VCaP (cell line): ENCODE measurements around the gene OR10S1.

Experiments
- H3K27ac ChIP-seq: fragments of 450-650 bp; 2 replicates; pipeline ENCODE4 v1.5.1; 2017
- TF ChIP-seq, protein P1 (sequence below): fragments of 450-650 bp; conservative IDR thresholded peaks from 2 replicates; pipeline ENCODE4 v1.5.1; 2017; ENCODE audit warnings: mild to moderate bottlenecking, moderate library complexity

OR10S1 gene

DNA sequence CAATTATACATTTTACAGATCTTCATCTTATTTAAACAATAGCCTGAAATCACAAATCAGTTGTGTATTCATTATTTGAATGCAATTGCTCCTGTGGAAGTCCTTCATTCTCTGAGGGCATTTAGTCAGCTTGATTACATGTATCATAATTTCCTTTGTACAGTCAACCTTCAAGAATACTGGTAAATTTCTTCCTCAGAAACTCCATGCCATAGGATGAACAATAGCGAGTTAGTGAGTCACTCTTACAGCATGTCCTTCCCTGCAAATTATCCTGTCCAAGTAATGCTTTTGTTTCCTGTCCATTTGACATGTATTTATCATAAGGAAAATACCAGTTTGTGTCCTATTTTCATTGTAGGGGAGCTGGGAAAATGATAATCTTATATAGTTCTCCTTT lies 3.8 kb downstream of the OR10S1 start:
- TF ChIP-seq, protein P1, sequence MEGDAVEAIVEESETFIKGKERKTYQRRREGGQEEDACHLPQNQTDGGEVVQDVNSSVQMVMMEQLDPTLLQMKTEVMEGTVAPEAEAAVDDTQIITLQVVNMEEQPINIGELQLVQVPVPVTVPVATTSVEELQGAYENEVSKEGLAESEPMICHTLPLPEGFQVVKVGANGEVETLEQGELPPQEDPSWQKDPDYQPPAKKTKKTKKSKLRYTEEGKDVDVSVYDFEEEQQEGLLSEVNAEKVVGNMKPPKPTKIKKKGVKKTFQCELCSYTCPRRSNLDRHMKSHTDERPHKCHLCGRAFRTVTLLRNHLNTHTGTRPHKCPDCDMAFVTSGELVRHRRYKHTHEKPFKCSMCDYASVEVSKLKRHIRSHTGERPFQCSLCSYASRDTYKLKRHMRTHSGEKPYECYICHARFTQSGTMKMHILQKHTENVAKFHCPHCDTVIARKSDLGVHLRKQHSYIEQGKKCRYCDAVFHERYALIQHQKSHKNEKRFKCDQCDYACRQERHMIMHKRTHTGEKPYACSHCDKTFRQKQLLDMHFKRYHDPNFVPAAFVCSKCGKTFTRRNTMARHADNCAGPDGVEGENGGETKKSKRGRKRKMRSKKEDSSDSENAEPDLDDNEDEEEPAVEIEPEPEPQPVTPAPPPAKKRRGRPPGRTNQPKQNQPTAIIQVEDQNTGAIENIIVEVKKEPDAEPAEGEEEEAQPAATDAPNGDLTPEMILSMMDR: no peak
- no peak overlapping the region for H3K27ac ChIP-seq

DNA sequence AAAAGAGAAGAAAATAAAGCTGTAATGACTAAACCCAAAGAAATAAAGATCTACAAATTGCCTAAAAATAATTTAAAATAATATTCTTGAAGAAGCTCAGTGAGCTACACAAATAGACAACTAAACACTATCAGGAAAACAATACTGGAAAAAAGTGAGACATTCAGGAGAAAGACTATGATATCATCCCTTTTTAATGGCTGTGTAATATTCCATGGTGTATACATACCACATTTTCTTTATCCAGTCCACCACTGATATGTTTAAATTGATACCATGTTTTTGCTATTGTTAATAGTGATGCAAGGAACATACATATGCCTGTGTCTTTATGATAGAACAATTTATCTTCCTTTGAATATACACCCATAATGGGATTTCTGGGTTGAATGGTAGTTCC lies 20.8 kb downstream of the OR10S1 start:
- TF ChIP-seq, protein P1: no peak

DNA sequence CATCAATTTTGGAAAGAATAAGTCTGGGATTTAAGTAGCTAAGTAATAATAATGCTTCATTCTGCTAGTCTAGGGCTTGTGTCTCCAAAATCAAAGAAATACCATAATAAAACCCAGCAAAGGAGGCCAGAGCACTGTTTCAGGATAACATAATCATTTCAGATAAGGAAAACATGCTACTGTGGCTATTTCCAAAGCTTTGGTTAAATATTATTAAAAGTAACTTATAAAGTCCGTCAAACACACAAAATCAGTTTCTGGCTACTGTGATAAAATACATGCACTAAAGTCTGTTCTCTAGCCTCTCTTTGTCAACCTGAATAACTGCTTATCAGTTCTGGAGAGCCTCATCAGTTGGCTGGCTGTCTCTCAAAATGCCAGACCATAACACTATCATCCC lies 32.4 kb downstream of the OR10S1 start:
- no peak overlapping the region for H3K27ac ChIP-seq
- TF ChIP-seq, protein P1: no peak

More for the DNA sequence above, 20.8 kb downstream of the OR10S1 start:
- no peak overlapping the region for H3K27ac ChIP-seq

DNA sequence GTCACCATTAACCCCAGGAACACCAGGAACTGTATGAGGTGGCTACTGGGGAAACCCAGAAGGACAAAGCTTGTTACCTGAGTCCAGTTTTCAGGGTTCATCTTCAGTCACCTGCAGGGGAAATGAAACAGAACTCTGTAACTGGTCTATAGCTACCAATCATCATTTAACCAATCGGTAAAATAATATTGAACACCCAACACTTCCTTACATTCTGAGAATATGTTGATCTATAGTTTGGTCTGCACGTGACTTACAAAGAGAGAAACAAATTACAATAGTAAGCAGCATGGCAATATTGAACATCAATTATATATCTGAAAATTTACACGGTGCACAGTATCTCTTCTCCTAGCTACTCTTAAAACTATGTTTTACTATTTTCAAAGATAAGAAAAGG lies 33.8 kb downstream of the OR10S1 start, which contains the start of gene OR6T1:
Gene OR6T1 (minus strand): TSS at position 101 of the 400 bp plus-strand sequence. CDS start 0 bp downstream, at position 101.
- TF ChIP-seq, protein P1: no peak
- H3K27ac ChIP-seq: no peak within 1 kb of the TSS

DNA sequence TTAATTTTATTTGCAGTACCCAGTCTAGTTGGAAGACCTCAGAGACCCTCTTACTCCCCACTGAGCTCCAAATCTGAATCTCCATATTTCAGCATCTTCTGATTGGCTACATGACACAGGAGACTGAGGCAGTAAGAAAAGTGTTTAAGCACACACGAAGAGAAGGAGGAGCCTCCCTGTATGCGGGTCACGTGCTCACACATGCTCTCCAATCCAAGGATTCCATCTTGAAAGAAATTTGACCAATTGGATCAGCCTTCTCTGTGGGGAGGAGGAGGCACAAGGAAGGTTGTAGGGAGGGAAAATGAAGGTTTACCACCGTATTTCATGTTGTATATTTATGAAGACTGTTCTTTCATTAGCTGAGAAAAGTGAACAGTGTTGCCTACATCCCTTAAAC lies 35.2 kb downstream of the OR10S1 start:
- TF ChIP-seq, protein P1: no peak
- no peak overlapping the region for H3K27ac ChIP-seq

DNA sequence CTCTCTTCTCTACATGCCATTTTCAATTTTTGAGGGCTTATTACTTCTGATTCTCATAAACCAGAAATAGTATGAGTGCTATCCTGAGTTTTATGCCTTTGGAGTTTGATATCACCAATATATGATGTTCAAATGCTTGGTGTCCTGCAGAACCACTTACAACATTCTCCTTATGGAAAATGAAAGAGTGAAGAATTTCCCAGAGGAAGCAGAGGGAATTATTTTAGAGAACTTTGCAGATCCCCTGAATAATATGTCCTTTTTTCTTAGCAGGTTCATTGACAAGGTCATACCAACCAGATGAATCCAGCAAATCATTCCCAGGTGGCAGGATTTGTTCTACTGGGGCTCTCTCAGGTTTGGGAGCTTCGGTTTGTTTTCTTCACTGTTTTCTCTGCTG lies 38.3 kb downstream of the OR10S1 start, which contains the start of gene OR4D5:
Gene OR4D5 (plus strand): TSS at position 301 of the 400 bp plus-strand sequence. CDS start 0 bp downstream, at position 301.
- TF ChIP-seq, protein P1: no peak
- H3K27ac ChIP-seq: no peak within 1 kb of the TSS
